ENCODE results near the gene MMD2. TPM values are rescaled to one million over a fixed set of nuclear protein-coding genes. Genes with fewer than 3 reads are reported as not detected.

MMD2 gene
- total RNA-seq, 4 donors from 2014 or later = not detected

DNA sequence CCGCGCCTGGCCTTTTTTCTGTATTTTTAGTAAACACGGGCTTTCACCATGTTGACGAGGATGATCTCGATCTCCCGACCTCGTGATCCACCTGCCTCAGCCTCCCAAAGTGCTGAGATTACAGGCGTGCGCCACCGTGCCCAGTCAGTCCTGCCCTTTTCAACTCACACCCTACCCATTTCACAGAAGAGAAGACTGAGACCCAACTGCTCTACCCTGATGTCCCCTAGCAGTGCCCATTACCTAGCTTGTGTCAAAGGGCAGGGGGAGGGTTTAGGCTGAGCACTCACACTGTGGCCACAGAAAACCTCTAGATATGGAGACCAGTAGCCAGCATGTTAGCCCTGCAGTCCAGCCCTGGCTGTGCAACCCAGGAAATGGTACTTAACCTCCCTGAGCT lies 15.7 kb downstream of the MMD2 start:
- Histone ChIP-seq H3K27ac (replicated peaks in 1 of 4) (no peak overlapping the region), H3K9me3 (peaks cover 0 to 3% (median 1%) of the 10 kb centered on the region in 4 donors), H3K4me3 (no peak overlapping the region), H3K36me3 (no peaks in the 10 kb centered on the region), H3K27me3 (peaks cover 0 to 29% (median 0%) of the 10 kb centered on the region in 4 donors), H3K4me1 (no peaks in the 10 kb centered on the region)
- intact Hi-C loops (cut with DNase I) = no loop called here
- DNase-seq (ENCODE audit: extremely low spot score) = no peak
- no peak for TF ChIP-seq POLR2AphosphoS5 (IDR thresholded peaks at IDR 0.05)
- TF ChIP-seq, protein P1, sequence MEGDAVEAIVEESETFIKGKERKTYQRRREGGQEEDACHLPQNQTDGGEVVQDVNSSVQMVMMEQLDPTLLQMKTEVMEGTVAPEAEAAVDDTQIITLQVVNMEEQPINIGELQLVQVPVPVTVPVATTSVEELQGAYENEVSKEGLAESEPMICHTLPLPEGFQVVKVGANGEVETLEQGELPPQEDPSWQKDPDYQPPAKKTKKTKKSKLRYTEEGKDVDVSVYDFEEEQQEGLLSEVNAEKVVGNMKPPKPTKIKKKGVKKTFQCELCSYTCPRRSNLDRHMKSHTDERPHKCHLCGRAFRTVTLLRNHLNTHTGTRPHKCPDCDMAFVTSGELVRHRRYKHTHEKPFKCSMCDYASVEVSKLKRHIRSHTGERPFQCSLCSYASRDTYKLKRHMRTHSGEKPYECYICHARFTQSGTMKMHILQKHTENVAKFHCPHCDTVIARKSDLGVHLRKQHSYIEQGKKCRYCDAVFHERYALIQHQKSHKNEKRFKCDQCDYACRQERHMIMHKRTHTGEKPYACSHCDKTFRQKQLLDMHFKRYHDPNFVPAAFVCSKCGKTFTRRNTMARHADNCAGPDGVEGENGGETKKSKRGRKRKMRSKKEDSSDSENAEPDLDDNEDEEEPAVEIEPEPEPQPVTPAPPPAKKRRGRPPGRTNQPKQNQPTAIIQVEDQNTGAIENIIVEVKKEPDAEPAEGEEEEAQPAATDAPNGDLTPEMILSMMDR (IDR thresholded peaks at IDR 0.05) = no peak
- TF ChIP-seq EP300 (IDR thresholded peaks at IDR 0.05) = no peak
- no peak for TF ChIP-seq POLR2A (IDR thresholded peaks at IDR 0.05; ENCODE audit: low read depth)
- WGBS = 92% methylated on average over 10 of the region's 10 CpGs

DNA sequence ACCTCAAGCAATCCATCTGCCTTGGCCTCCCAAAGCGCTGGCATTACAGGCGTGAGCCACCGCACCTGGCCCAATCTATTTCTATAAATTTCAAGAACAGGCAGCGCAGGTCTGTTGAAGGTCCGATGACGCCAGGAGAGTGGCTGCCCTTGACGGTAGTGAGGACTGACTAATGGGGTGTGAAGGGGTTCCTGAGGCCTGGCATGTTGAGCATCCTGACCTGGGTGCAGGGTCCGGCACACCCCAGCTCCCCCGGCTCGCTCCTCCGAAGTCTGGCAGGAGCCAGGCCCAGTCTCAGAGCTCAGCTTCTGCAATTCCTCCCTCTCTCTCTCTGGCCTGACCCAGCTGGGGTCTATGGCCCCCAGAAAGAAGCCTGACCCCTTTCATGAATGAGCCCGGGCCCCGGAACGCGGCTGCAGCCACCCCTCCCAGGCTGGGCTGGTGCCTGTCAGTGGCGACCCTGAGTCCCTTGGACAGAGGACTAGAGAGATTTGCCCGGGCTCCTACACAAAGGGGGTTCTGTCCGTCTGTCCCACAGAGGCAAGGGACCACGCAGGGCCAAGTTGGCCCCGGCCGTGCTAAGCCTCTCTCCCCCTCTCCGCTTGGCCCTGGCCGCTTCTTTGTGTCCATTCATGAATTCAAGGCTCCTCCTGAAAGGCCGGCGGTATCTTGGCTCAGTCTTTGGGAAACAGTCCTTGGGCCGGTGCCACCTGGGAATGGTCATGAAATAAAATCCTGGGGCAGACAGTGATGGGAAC lies 18.8 kb downstream of the MMD2 start:
- Histone ChIP-seq H3K9me3 (no peaks in the 10 kb centered on the region), H3K27ac (replicated peaks in 1 of 4) (no peak overlapping the region), H3K27me3 (peaks cover 0 to 17% (median 0%) of the 10 kb centered on the region in 4 donors), H3K4me3 (no peak overlapping the region), H3K36me3 (no peaks in the 10 kb centered on the region), H3K4me1 (no peaks in the 10 kb centered on the region)
- intact Hi-C loops (cut with DNase I) = no loop called here
- TF ChIP-seq, protein P1 (IDR thresholded peaks at IDR 0.05) = no peak
- TF ChIP-seq POLR2AphosphoS5 (IDR thresholded peaks at IDR 0.05) (no peak), EP300 (IDR thresholded peaks at IDR 0.05) (no peak), POLR2A (IDR thresholded peaks at IDR 0.05; ENCODE audit: low read depth) (no peak)
- DNase-seq (ENCODE audit: extremely low spot score) = no peak
- 80% methylated on average over 20 of the region's 26 CpGs for WGBS

DNA sequence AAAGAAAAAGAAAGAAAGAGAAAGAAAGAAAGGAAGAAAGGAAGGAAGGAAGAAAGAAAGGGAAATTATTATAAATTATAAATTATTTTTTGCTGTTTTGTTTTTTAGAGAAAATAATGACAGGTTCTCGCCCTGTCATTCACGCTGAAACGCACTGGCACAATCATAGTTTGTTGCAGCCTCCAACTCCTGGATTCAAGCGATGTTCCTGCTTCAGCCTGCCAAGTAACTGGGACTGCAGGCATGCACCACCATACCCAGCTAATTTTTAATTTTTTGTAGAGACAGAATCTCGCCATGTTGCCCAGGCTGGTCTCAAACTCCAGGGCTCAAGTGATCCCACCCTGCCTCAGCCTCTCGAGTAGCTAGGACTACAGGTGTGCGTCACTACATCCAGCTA lies 21.6 kb downstream of the MMD2 start:
- H3K36me3 ChIP-seq = no peaks in the 10 kb centered on the region
- no peak overlapping the region for H3K4me3 ChIP-seq
- H3K4me1 ChIP-seq = no peaks in the 10 kb centered on the region
- no peak for TF ChIP-seq EP300 (IDR thresholded peaks at IDR 0.05)
- no peak for TF ChIP-seq POLR2A (IDR thresholded peaks at IDR 0.05; ENCODE audit: low read depth)
- TF ChIP-seq, protein P1 (IDR thresholded peaks at IDR 0.05) = no peak
- no peak for TF ChIP-seq POLR2AphosphoS5 (IDR thresholded peaks at IDR 0.05)
- peaks cover 0 to 31% (median 0%) of the 10 kb centered on the region in 4 donors for H3K27me3 ChIP-seq
- H3K27ac ChIP-seq (replicated peaks in 1 of 4) = no peak overlapping the region
- DNase-seq (ENCODE audit: extremely low spot score) = no peak
- intact Hi-C loops (cut with DNase I) = no loop called here
- WGBS = 78% methylated on average over 7 of the region's 7 CpGs
- no peaks in the 10 kb centered on the region for H3K9me3 ChIP-seq

DNA sequence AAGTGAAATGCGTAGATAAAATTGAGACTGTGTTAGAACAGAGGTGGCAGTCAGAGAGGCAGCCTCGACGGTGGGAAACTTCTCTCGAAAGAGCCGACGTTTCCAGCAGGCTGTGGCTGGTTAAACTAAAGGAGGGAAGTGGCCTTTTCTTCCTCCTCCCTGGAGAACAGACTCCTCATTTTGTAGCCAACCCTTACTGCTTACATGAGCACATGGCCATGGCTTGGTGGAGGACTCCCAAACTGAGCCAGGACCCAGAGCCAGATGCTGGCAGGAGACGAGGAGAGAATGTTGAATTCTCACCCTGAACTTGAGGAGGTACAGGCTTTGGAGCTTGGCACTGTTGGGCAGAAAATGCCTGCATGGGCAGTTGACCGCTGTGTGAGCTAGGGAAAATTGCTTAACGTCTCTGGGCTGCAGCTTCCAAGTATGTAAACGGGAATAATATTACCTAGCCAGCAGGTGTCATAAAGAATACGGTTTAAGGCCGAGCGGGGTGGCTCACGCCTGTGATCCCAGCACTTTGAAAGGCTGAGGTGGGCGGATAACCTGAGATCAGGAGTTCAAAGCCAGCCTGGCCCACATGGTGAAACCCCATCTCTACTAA lies 24.5 kb downstream of the MMD2 start:
- H3K4me1 ChIP-seq = no peaks in the 10 kb centered on the region
- H3K36me3 ChIP-seq = no peaks in the 10 kb centered on the region
- H3K9me3 ChIP-seq = no peaks in the 10 kb centered on the region
- TF ChIP-seq, protein P1 (IDR thresholded peaks at IDR 0.05) = no peak
- TF ChIP-seq POLR2AphosphoS5 (IDR thresholded peaks at IDR 0.05) (no peak), POLR2A (IDR thresholded peaks at IDR 0.05; ENCODE audit: low read depth) (no peak), EP300 (IDR thresholded peaks at IDR 0.05) (no peak)
- peaks cover 0 to 41% (median 0%) of the 10 kb centered on the region in 4 donors for H3K27me3 ChIP-seq
- H3K27ac ChIP-seq (replicated peaks in 1 of 4) = no peak overlapping the region
- intact Hi-C loops (cut with DNase I) = no loop called here
- no peak overlapping the region for H3K4me3 ChIP-seq
- 83% methylated on average over 15 of the region's 15 CpGs for WGBS
- no peak for DNase-seq (ENCODE audit: extremely low spot score)
